Endothelial cell (in vitro differentiated cells): Measurements from ENCODE around the gene GALNT10. TPM values are rescaled to one million over a fixed set of nuclear protein-coding genes. Genes with fewer than 3 reads are reported as not detected.

ENCODE experiments used
- DNase-seq: peaks from one replicate; pipeline ENCODE4 v3.0.0; 2021; ENCODE audit warnings: low spot score
- H3K27ac Mint-ChIP-seq: one replicate; pipeline ENCODE4 v1.8.0; 2021; ENCODE audit warnings: mixed read lengths, inconsistent platforms; ENCODE audit not compliant: unreplicated experiment
- H3K27me3 Mint-ChIP-seq: one replicate; pipeline ENCODE4 v1.8.0; 2021; ENCODE audit warnings: mild to moderate bottlenecking, moderate library complexity, mixed read lengths, inconsistent platforms; ENCODE audit not compliant: unreplicated experiment
- H3K36me3 Mint-ChIP-seq: one replicate; pipeline ENCODE4 v1.8.0; 2021; ENCODE audit warnings: mild to moderate bottlenecking, low read depth, mixed read lengths, inconsistent platforms; ENCODE audit not compliant: unreplicated experiment
- H3K4me1 Mint-ChIP-seq: one replicate; pipeline ENCODE4 v1.8.0; 2021; ENCODE audit warnings: mild to moderate bottlenecking, mixed read lengths, inconsistent platforms; ENCODE audit not compliant: unreplicated experiment
- H3K4me3 Mint-ChIP-seq: one replicate; pipeline ENCODE4 v1.8.0; 2021; ENCODE audit warnings: mild to moderate bottlenecking, mixed read lengths, inconsistent platforms; ENCODE audit not compliant: unreplicated experiment
- H3K9me3 Mint-ChIP-seq: one replicate; pipeline ENCODE4 v1.8.0; 2021; ENCODE audit warnings: mixed read lengths, inconsistent platforms; ENCODE audit not compliant: unreplicated experiment
- total RNA-seq: library from RNA; stranded (reverse); fragmentation: NEBNext Ultra II Directional; extraction: Animal tissue kit (Norgen Biotek cat#: 25700); gene quantifications from one replicate; pipeline ENCODE4 v1.2.1, GENCODE V29; 2021; ENCODE audit not compliant: unreplicated experiment
- TF ChIP-seq, protein P1 (sequence below): fragments of 200-600 bp; sonication (generic); IDR thresholded peaks from one replicate; pipeline ENCODE4 v1.5.0; 2021; ENCODE audit warnings: antibody characterized with exemption; ENCODE audit not compliant: unreplicated experiment

GALNT10 gene
- total RNA-seq, 1 donor from 2014 or later: 22.5 TPM

DNA sequence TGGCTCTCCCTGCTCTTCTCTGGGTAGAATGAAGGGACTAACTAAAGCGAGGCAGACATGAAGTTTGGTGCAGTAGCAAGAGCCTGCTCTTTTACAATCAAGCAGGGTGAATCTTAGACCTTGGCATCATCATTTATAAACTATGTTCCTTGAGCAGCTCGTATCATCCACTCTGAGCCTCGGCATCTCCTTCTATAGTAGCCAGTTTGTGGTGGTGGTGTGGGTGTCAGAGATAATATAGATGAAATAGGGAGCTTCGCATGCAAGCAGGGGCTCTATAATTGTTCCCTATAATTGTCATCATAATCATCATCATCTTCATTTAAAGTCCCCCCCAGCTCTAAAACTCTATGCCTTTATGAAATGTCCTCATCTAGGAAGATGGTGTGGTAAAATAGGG, 182.8 kb downstream of the GALNT10 start:
- Mint-ChIP-seq H3K4me3 (no peak overlapping the region), H3K9me3 (no peaks in the 10 kb centered on the region), H3K27ac (no peak overlapping the region), H3K36me3 (peaks cover 12% of the 10 kb centered on the region), H3K4me1 (peaks cover 6% of the 10 kb centered on the region), H3K27me3 (peaks cover 4% of the 10 kb centered on the region)
- no peak for DNase-seq
- TF ChIP-seq, protein P1, sequence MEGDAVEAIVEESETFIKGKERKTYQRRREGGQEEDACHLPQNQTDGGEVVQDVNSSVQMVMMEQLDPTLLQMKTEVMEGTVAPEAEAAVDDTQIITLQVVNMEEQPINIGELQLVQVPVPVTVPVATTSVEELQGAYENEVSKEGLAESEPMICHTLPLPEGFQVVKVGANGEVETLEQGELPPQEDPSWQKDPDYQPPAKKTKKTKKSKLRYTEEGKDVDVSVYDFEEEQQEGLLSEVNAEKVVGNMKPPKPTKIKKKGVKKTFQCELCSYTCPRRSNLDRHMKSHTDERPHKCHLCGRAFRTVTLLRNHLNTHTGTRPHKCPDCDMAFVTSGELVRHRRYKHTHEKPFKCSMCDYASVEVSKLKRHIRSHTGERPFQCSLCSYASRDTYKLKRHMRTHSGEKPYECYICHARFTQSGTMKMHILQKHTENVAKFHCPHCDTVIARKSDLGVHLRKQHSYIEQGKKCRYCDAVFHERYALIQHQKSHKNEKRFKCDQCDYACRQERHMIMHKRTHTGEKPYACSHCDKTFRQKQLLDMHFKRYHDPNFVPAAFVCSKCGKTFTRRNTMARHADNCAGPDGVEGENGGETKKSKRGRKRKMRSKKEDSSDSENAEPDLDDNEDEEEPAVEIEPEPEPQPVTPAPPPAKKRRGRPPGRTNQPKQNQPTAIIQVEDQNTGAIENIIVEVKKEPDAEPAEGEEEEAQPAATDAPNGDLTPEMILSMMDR: no peak

DNA sequence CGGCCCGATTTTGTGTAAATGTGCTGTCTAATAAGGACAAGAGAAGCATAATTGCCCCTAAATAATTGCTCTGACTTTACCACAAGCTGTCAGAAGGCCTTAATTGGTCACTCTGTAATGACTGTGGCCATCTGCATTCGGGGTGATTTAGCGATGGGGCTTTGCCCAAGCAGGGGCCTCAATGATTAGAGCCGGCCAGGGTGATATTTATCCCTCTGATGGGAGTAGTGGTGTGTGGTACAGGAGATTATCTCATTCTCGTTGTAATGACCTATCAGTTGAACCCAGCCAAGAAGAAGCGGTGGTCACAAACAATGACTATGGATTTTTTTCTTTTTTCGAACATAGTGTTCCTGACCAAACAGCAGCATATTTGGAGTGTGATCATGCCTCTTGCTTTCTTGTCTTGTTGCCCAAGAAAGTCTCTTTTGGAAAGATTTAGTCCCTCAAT, 183.2 kb downstream of the GALNT10 start:
- TF ChIP-seq, protein P1: no peak
- no peak overlapping the region for H3K27ac Mint-ChIP-seq
- no peak for DNase-seq
- peaks cover 4% of the 10 kb centered on the region for H3K27me3 Mint-ChIP-seq
- H3K4me1 Mint-ChIP-seq: peaks cover 2% of the 10 kb centered on the region
- no peaks in the 10 kb centered on the region for H3K9me3 Mint-ChIP-seq
- peaks cover 12% of the 10 kb centered on the region for H3K36me3 Mint-ChIP-seq
- H3K4me3 Mint-ChIP-seq: no peak overlapping the region

DNA sequence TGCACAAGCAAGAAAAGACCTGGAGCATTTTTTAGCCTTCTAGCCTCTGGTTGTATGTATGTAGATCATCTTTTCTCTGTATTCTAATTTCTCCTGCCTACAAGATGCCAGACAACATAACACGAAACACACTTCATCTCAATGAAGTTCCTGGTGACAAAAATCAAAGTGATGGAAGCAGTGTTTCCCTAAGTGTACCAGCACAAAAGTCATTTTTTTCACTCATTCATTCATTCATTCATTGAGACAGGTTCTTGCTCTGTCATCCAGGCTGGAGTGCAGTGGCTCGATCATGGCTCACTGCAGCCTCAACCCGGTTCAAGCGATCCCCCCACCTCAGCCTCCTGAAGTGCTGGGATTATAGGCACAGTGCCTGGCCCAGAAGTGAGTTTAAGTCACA, 183.7 kb downstream of the GALNT10 start:
- TF ChIP-seq, protein P1: no peak
- Mint-ChIP-seq H3K27me3 (peaks cover 4% of the 10 kb centered on the region), H3K9me3 (no peaks in the 10 kb centered on the region), H3K27ac (no peak overlapping the region), H3K4me3 (no peak overlapping the region), H3K4me1 (no peaks in the 10 kb centered on the region), H3K36me3 (peaks cover 12% of the 10 kb centered on the region)
- no peak for DNase-seq

DNA sequence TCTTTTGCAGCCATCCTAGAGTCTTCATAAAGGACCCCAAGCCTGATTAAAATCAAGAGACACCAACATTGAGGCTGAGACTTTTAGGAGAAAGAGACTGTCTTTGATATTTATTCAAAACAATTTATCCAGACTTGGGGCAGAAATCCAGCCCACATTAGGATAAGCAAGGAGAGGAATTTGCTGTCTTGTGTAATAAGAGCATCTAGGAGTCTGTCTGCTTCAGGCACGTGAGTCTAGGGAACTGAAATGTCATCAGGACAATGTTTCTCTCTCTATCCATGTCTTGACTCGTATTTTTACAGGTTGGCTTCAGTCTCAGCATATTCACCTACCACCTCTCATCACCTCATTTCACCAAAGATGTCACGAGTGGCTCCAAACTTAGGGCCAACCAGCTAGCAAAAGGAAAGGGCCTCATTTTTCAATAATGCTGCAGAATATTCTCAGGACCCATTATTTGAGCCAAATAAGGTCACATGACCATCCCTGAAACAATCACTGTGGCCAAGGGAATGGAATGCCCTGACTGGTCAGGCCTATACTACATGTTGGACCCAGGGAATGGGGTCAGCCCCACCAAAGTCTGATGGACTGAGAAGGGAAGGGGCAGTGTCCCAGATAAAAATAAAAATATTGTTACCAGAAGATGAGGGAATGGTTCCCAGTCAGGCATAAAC, 184.9 kb downstream of the GALNT10 start:
- Mint-ChIP-seq H3K27ac (no peak overlapping the region), H3K4me1 (no peaks in the 10 kb centered on the region), H3K4me3 (no peak overlapping the region), H3K9me3 (no peaks in the 10 kb centered on the region), H3K36me3 (peaks cover 13% of the 10 kb centered on the region), H3K27me3 (peaks cover 1% of the 10 kb centered on the region)
- no peak for DNase-seq
- TF ChIP-seq, protein P1: no peak

DNA sequence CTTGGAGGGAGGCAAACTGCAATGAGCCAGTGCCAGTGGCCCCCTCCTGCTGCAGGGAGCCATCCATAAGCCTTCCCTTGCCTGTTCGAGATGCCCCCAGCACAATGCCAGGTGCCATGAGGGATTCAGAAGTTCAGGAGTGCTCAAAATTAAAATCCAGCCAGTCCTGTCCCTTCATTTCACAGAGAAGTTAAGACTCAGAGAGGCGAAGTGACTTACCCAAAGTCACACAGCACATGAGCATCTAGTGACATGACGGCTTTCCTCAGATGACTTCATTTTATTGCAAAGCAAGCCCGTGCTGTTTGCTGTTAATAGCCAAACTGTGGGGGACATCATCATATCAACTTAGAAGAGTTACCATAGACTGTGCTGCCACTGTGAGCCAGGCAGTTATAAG, 185.9 kb downstream of the GALNT10 start:
- Mint-ChIP-seq H3K36me3 (peaks cover 20% of the 10 kb centered on the region), H3K27ac (no peak overlapping the region), H3K4me3 (no peak overlapping the region), H3K4me1 (no peaks in the 10 kb centered on the region), H3K27me3 (peaks cover 3% of the 10 kb centered on the region), H3K9me3 (no peaks in the 10 kb centered on the region)
- TF ChIP-seq, protein P1: no peak
- DNase-seq: no peak
